ENCODE measurements around the gene TADA2B. TPM values are rescaled to one million over a fixed set of nuclear protein-coding genes. Genes with fewer than 3 reads are reported as not detected.

TADA2B gene
- total RNA-seq, 4 donors from 2014 or later: 55.4 to 70.2 (median 56.4) TPM

- intact Hi-C loops (cut with DNase I; ENCODE audit: low total_unique reads): no loop called here
- no peak for ATAC-seq
- H3K27me3 ChIP-seq: no peaks in the 10 kb centered on the region
- H3K9me3 ChIP-seq: no peaks in the 10 kb centered on the region
- H3K36me3 ChIP-seq: peaks cover 0 to 37% of the 10 kb centered on the region in 2 donors
- H3K27ac ChIP-seq: no peak overlapping the region
- TF ChIP-seq POLR2A (IDR thresholded peaks at IDR 0.05): no peak
- peaks cover 0 to 3% of the 10 kb centered on the region in 2 donors for H3K4me1 ChIP-seq
- H3K4me3 ChIP-seq: no peak overlapping the region
- in situ Hi-C loops (cut with MboI; ENCODE audit: low sequenced_read_pairs in 4 of 4): no loop called here
- no peak for DNase-seq
Observed at GRCh38 chr4:7015383-7016035, 27.7 kb upstream of the TADA2B start.

- Histone ChIP-seq H3K36me3 (peaks cover 0 to 37% of the 10 kb centered on the region in 2 donors), H3K9me3 (no peaks in the 10 kb centered on the region), H3K4me3 (no peak overlapping the region), H3K27me3 (no peaks in the 10 kb centered on the region), H3K27ac (no peak overlapping the region), H3K4me1 (no peaks in the 10 kb centered on the region)
- no peak for TF ChIP-seq POLR2A (IDR thresholded peaks at IDR 0.05)
- TF ChIP-seq, protein P1, sequence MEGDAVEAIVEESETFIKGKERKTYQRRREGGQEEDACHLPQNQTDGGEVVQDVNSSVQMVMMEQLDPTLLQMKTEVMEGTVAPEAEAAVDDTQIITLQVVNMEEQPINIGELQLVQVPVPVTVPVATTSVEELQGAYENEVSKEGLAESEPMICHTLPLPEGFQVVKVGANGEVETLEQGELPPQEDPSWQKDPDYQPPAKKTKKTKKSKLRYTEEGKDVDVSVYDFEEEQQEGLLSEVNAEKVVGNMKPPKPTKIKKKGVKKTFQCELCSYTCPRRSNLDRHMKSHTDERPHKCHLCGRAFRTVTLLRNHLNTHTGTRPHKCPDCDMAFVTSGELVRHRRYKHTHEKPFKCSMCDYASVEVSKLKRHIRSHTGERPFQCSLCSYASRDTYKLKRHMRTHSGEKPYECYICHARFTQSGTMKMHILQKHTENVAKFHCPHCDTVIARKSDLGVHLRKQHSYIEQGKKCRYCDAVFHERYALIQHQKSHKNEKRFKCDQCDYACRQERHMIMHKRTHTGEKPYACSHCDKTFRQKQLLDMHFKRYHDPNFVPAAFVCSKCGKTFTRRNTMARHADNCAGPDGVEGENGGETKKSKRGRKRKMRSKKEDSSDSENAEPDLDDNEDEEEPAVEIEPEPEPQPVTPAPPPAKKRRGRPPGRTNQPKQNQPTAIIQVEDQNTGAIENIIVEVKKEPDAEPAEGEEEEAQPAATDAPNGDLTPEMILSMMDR (IDR thresholded peaks at IDR 0.05 in 4 of 5, conservative IDR thresholded peaks at IDR 0.05 in 1 of 5): no peak
- ATAC-seq: no peak
- in situ Hi-C loops (cut with MboI; ENCODE audit: low sequenced_read_pairs in 4 of 4): no loop called here
- DNase-seq: no peak
- intact Hi-C loops (cut with DNase I; ENCODE audit: low total_unique reads): no loop called here
Observed at GRCh38 chr4:7016086-7016485, 27.1 kb upstream of the TADA2B start.

- no peak for DNase-seq
- no peak overlapping the region for H3K27ac ChIP-seq
- H3K4me3 ChIP-seq: no peak overlapping the region
- H3K9me3 ChIP-seq: no peaks in the 10 kb centered on the region
- H3K36me3 ChIP-seq: peaks cover 0 to 37% of the 10 kb centered on the region in 2 donors
- ATAC-seq: no peak
- TF ChIP-seq, protein P1 (IDR thresholded peaks at IDR 0.05 in 4 of 5, conservative IDR thresholded peaks at IDR 0.05 in 1 of 5): no peak
- TF ChIP-seq POLR2A (IDR thresholded peaks at IDR 0.05): no peak
- intact Hi-C loops (cut with DNase I; ENCODE audit: low total_unique reads): no loop called here
- no peaks in the 10 kb centered on the region for H3K27me3 ChIP-seq
- no peaks in the 10 kb centered on the region for H3K4me1 ChIP-seq
- in situ Hi-C loops (cut with MboI; ENCODE audit: low sequenced_read_pairs in 4 of 4): no loop called here
Observed at GRCh38 chr4:7016512-7016911, 26.7 kb upstream of the TADA2B start.

DNA sequence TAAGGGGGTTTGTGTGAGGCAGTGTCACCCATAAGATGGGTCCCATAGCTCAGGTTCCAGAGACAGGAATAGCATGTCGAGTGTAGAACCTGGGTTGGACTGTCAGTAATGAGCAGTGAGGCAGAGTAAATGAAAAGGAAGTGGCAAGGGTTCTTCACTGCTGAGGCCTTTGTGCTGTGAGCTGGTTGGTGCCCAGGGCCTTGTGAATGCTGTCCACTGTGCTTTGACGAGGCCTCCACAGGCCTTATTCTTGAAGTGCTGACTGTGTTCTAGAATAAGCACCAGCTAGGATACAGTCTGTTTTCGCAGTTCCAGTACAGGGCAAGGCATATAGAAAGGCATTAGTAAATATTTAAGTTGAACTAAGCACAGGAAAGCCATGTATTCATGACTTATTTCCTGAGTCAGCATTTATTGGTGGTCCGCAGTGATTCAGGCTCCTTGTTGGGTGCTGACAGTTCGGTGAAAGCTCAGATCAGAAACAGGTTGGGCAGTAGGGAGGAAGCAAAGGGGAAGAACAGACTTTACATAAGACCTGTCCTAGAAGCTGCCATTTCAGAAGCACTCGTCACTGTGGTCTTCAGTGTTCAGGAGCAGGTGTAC is 25.6 kb upstream of the TADA2B start:
- DNase-seq (no peak), ATAC-seq (no peak)
- TF ChIP-seq, protein P1 (IDR thresholded peaks at IDR 0.05 in 4 of 5, conservative IDR thresholded peaks at IDR 0.05 in 1 of 5): no peak
- no peak for TF ChIP-seq POLR2A (IDR thresholded peaks at IDR 0.05)
- Histone ChIP-seq H3K36me3 (peaks cover 0 to 40% of the 10 kb centered on the region in 2 donors), H3K27ac (no peak overlapping the region), H3K9me3 (no peaks in the 10 kb centered on the region), H3K4me1 (no peaks in the 10 kb centered on the region), H3K4me3 (no peak overlapping the region), H3K27me3 (no peaks in the 10 kb centered on the region)
- in situ Hi-C loops (cut with MboI; ENCODE audit: low sequenced_read_pairs in 4 of 4) (no loop called here), intact Hi-C loops (cut with DNase I; ENCODE audit: low total_unique reads) (no loop called here)

DNA sequence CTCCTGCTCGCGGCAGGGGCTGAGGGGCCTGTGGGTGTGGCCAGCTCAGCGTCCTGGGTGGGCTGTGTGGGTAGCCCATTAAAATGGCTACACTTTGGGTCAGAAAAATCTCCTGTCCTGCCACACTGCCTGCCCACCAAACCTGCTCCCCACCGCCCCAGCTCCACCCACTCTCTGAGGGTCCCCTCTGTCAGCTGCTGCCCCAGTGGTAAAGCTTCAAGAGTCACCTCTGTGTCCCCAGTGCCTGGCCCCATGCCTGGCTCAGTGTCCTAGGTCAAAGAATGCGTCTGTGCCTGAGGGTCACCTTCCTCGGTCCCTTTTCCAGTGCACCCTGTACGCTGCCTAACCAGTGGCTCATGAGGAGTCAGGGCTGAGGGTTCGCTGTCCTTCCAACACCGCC is 24.9 kb upstream of the TADA2B start:
- H3K36me3 ChIP-seq: peaks cover 0 to 33% of the 10 kb centered on the region in 2 donors
- H3K27me3 ChIP-seq: no peaks in the 10 kb centered on the region
- no peak for ATAC-seq
- no peaks in the 10 kb centered on the region for H3K4me1 ChIP-seq
- no peaks in the 10 kb centered on the region for H3K9me3 ChIP-seq
- in situ Hi-C loops (cut with MboI; ENCODE audit: low sequenced_read_pairs in 4 of 4): no loop called here
- H3K27ac ChIP-seq: no peak overlapping the region
- no peak for DNase-seq
- no peak overlapping the region for H3K4me3 ChIP-seq
- TF ChIP-seq POLR2A (IDR thresholded peaks at IDR 0.05): no peak
- TF ChIP-seq, protein P1 (IDR thresholded peaks at IDR 0.05 in 4 of 5, conservative IDR thresholded peaks at IDR 0.05 in 1 of 5): no peak
- intact Hi-C loops (cut with DNase I; ENCODE audit: low total_unique reads): no loop called here

Data from gastrocnemius medialis (tissue), 4 donors.